Thyroid gland (tissue), 4 donors: Measurements from ENCODE around the gene TH.

Experiments
- CTCF ChIP-seq, 6 experiments: fragments of 200-600 bp in 3 of 6; fragments of 450-650 bp in 3 of 6; sonication (generic) in 3 of 6; IDR thresholded peaks; one replicate each; pipeline ENCODE4 v1.5.1; 2016 to 2019; ENCODE audit warnings: antibody characterized with exemption in 6 of 6, mild to moderate bottlenecking in 2 of 6, inconsistent platforms in 1 of 6, moderate library complexity in 1 of 6
- POLR2A ChIP-seq, 2 donors: fragments of 450-650 bp; IDR thresholded peaks; one replicate each; pipeline ENCODE4 v1.6.1; 2017; ENCODE audit warnings: antibody characterized with exemption in 2 of 2, mild to moderate bottlenecking in 2 of 2, moderate library complexity in 1 of 2

GRCh38 chr11:2132246-2132645, 39.4 kb downstream of the TH start:
- TF ChIP-seq CTCF (IDR thresholded peaks at IDR 0.05) (no peak), POLR2A (IDR thresholded peaks at IDR 0.05) (no peak)
